Neutrophil (primary cell): ENCODE data around the gene RPS24.
"Not testable (repeated sequence)": the region's sequence is repeated elsewhere in the genome, so short reads cannot be mapped to it uniquely, and the experiment has no call there.

Experiments used
- H3K27ac ChIP-seq: fragments of 200-600 bp; sonication (generic); 2 replicates; pipeline ENCODE4 v1.5.1; 2016; ENCODE audit warnings: mild to moderate bottlenecking, moderate library complexity
- H3K27me3 ChIP-seq: fragments of 200-600 bp; sonication (generic); 2 replicates; pipeline ENCODE4 v1.6.0; 2016; ENCODE audit warnings: mild to moderate bottlenecking
- H3K36me3 ChIP-seq: fragments of 200-600 bp; sonication (generic); 2 replicates; pipeline ENCODE4 v1.5.1; 2017
- H3K4me1 ChIP-seq, 2 experiments: fragments of 200-600 bp in 1 of 2; sonication (generic) in 1 of 2; 1 replicate in 1 of 2; 2 replicates in 1 of 2; pipeline versions ENCODE4 v1.5.1 to v1.6.1; 2013 to 2016; ENCODE audit warnings: low read depth in 1 of 2, low read length in 1 of 2, mild to moderate bottlenecking in 1 of 2, moderate library complexity in 1 of 2; ENCODE audit not compliant: control insufficient read depth in 1 of 2, insufficient read depth in 1 of 2
- H3K4me3 ChIP-seq, 2 experiments: fragments of 200-600 bp in 1 of 2; sonication (generic) in 1 of 2; 1 replicate in 1 of 2; 2 replicates in 1 of 2; pipeline ENCODE4 v1.5.1; 2013 to 2016; ENCODE audit warnings: low read depth in 1 of 2, low read length in 1 of 2, mild to moderate bottlenecking in 1 of 2, moderate library complexity in 1 of 2
- H3K9me3 ChIP-seq: fragments of 200-600 bp; sonication (generic); 2 replicates; pipeline ENCODE4 v1.5.1; 2016
- TF ChIP-seq, protein P1 (sequence below): fragments of 200-600 bp; sonication (generic); IDR thresholded peaks from 2 replicates; pipeline ENCODE4 v1.5.1; 2016; ENCODE audit warnings: antibody characterized with exemption

RPS24 gene

DNA sequence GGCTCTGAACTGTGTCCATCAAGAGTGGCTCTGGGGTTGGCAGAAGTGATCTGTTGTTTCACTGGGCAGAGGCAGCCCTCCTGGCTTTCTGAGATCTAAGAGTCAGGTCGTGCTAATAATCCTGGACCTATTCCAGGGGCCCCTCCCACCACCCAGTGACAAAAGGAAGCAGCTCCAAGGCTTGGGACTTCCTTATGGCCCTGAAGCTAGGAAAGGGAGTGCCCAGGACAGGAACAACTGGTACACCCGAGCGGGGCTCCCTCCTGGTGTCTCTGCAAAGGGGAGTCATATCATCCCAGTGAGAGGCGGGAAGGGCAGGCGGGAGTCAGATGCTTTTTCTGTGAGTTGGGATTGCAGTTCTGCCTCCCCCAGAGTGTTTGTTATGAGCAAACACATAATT, 32.3 kb downstream of the RPS24 start:
- no peaks in the 10 kb centered on the region for H3K9me3 ChIP-seq
- H3K27ac ChIP-seq, result no peak overlapping the region
- no peaks in the 10 kb centered on the region for H3K36me3 ChIP-seq
- no peak overlapping the region for H3K4me3 ChIP-seq
- H3K4me1 ChIP-seq, result no peaks in the 10 kb centered on the region
- TF ChIP-seq, protein P1, sequence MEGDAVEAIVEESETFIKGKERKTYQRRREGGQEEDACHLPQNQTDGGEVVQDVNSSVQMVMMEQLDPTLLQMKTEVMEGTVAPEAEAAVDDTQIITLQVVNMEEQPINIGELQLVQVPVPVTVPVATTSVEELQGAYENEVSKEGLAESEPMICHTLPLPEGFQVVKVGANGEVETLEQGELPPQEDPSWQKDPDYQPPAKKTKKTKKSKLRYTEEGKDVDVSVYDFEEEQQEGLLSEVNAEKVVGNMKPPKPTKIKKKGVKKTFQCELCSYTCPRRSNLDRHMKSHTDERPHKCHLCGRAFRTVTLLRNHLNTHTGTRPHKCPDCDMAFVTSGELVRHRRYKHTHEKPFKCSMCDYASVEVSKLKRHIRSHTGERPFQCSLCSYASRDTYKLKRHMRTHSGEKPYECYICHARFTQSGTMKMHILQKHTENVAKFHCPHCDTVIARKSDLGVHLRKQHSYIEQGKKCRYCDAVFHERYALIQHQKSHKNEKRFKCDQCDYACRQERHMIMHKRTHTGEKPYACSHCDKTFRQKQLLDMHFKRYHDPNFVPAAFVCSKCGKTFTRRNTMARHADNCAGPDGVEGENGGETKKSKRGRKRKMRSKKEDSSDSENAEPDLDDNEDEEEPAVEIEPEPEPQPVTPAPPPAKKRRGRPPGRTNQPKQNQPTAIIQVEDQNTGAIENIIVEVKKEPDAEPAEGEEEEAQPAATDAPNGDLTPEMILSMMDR, result no peak
- H3K27me3 ChIP-seq, result peaks cover 4% of the 10 kb centered on the region

DNA sequence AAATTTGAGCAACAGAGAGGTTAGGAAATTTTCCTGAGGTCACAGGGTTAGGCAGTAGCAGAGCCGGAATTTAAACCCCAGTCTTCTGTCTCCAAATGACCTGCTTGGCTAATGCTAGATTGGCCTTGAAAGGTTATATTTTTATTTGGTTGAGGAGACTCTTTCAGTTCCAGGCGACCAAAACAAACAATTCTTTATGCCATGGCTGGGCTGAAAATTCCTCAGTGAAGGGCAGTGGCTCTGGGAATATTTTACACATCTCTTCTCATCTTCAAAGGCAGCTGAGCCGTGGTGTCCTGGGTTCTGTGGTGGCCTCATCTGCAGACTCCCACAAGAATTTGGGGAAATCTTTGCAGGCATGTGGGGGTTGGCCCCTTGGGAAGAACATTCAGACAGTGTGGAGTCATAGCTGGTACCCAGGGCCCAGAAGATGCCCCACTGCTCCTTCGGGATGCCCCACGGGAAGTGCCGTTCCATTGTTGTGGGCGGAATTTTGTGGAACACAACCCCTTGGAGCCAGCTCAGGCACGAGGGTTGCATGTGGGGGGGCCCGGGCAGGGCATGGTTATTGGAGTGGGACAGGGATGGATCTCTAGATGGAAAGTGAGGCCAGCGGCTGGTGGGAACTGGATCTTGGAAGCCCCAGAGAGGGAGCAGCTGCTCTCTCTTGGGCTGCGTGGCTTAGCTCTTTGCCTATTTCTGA, 33.2 kb downstream of the RPS24 start:
- Histone ChIP-seq H3K4me1 (no peaks in the 10 kb centered on the region), H3K27ac (no peak overlapping the region), H3K36me3 (no peaks in the 10 kb centered on the region), H3K4me3 (no peak overlapping the region), H3K9me3 (no peaks in the 10 kb centered on the region), H3K27me3 (peaks cover 4% of the 10 kb centered on the region)
- TF ChIP-seq, protein P1, result no peak

DNA sequence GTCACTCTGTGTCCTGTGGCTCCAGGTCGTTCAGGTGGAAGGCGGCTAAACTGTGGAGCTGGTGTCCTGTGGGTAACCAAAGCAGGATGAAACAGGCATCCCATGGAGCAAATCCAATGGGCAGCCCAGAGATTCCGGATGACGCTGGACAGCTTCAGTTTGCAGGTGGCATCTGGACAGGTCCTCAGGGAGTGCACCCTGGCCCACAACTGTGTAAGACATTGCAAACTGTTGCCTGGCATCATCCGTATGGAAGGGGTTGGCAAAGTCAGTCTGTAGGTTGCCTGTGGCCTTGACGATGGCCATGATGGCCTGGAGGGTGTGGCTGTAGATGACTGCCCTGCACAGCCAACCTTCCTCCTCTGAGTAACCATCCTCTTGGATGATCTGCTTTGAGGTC, 35.5 kb downstream of the RPS24 start:
- H3K9me3 ChIP-seq, result no peaks in the 10 kb centered on the region
- H3K27me3 ChIP-seq, result no peaks in the 10 kb centered on the region
- H3K36me3 ChIP-seq, result no peaks in the 10 kb centered on the region
- TF ChIP-seq, protein P1, result no peak
- no peaks in the 10 kb centered on the region for H3K4me1 ChIP-seq
- H3K4me3 ChIP-seq, result no peak overlapping the region
- no peak overlapping the region for H3K27ac ChIP-seq

DNA sequence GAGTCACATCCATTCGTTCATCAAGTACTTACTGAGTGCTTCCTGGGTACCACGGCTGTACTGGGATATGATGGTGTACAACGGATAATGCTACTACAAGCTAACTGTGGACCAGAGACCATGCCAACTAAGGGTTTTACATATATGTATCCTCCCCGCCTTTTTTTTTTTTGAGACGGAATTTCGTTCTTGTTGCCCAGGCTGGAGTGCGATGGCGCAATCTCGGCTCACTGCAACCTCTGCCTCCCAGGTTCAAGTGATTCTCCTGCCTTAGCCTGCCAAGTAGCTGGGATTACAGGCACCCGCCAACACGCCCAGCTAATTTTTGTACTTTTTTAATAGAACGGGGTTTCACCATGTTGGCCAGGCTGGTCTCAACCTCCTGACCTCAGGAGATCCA, 36.4 kb downstream of the RPS24 start:
- not testable (repeated sequence) for H3K4me3 ChIP-seq, H3K36me3 ChIP-seq, H3K27me3 ChIP-seq, H3K4me1 ChIP-seq, H3K9me3 ChIP-seq, H3K27ac ChIP-seq

DNA sequence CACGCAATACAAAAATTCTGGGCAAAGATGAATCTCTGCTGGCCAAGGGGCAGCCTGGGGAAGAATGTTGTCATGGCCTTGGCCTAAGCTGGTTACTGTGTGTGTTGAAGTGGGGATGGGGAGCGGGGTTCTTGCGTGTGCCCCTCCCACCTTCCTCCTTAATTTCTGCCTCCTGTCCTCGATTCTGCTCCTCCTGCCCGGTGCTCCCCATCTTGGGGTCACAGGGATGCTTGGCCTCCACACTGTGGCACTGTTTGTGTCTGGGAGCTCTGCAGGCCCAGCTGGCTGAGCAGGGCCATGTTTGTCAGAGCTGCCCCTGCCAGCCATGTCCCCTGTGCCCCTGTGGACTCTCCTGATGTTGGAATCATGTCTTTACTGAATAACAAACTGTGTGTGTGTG, 37.1 kb downstream of the RPS24 start:
- Histone ChIP-seq H3K4me1 (no peaks in the 10 kb centered on the region), H3K27ac (no peak overlapping the region), H3K4me3 (no peak overlapping the region), H3K36me3 (no peaks in the 10 kb centered on the region), H3K9me3 (no peaks in the 10 kb centered on the region), H3K27me3 (no peaks in the 10 kb centered on the region)
- TF ChIP-seq, protein P1, result no peak

DNA sequence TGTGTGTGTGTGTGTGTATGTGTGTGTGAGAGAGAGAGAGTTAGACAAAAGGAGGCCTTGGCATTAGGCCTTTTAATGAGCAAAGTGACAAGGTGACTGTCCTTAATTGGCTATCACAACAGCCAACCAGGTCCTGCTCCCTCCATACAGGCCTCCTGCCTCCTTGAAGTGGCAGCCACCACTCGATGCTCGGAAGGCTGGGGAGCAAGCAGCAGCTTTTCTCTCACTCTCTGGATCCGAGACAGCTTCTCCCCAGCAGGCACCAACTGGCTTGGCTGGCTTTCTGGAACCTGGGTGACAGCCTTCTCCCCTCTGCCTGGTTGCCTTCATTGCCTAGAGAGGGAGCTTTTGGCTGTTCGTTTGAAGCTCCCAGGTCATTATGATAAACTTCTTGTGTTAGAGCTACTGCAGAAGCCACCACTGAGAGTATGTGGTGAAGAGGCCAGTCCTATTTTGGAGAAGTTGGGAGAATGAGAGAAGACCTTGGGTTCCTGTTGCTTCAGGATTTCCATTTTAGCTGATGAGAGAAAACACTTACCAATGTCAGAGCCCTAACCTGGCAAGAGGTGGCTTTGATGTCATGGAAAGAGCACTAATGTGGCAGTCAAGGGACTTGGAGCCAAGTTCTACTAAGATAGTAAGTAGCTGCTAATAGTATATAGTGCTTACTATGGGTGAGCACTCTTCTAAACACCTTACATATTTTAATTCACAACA, 37.6 kb downstream of the RPS24 start:
- no peaks in the 10 kb centered on the region for H3K36me3 ChIP-seq
- H3K4me3 ChIP-seq, result no peak overlapping the region
- H3K9me3 ChIP-seq, result no peaks in the 10 kb centered on the region
- no peaks in the 10 kb centered on the region for H3K4me1 ChIP-seq
- H3K27me3 ChIP-seq, result no peaks in the 10 kb centered on the region
- H3K27ac ChIP-seq, result no peak overlapping the region
- TF ChIP-seq, protein P1, result no peak
